HG03571 (cell line): ENCODE measurements around the gene PAPSS1.

Experiments
- ATAC-seq: cut with Tn5 transposase; IDR thresholded peaks from one replicate; pipeline ENCODE4 v1.9.1; 2021; ENCODE audit not compliant: unreplicated experiment

Gene PAPSS1

DNA sequence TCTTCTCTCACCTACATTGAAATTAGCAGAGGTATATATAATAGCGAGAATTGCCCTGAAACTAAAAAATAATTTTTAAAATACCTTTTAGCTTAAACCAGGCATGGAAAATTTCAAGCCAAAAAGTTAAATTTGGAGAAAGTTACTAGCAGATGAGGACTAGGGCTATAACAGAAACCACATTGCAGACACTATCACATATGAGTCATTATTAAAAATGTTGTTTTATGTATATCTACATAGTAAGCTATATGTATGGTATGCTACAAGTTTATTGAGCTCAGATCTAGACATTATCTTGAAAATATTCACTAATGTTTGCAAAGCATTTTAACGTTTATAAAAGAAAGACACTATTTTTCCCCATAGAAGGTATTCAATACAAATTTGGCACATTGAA, 147.8 kb downstream of the PAPSS1 start:
- ATAC-seq: no peak

DNA sequence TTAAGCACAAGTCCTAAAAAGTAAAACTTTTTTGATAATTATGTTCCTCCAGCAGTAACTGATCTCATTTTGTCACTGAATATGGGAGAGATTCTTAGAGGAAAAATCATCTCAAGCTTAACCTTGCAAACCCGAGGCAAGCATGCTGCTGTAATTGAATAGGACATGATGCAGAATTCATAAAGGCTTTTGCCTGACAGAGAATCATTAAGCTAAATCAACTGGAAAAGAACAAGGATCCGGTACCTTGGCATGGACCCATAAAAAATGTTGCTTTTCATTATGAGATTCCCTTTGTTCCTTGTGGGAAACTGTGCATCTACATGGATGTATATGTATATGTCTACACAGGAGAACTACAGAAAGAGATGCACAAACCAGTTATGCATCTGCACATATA, 149.1 kb downstream of the PAPSS1 start:
- no peak for ATAC-seq

DNA sequence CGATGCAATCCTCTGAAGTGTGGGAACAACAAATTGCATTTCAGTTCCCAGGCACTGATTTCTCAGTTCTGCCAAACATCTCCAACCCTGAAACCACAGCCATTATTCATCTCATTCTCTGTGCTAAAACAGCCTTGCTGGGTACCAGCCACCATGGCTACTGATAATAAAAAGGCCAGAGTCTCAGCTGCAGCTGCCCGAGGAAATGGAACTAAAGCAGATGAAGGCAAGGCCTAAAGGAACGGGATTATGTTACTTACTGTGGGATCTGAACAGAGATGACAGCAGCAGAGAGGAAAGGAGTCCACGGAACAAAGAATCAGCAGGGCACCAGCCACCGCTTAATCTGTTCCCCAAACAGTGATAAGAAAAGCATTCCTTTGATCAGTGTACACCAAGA, 155.7 kb downstream of the PAPSS1 start:
- no peak for ATAC-seq
